GM21526 (cell line): ENCODE data around the gene FBXW5.

Experiments used
- ATAC-seq: cut with Tn5 transposase; IDR thresholded peaks from one replicate; pipeline ENCODE4 v1.9.1; 2021; ENCODE audit warnings: moderate library complexity; ENCODE audit not compliant: unreplicated experiment, low FRiP score

The FBXW5 gene

DNA sequence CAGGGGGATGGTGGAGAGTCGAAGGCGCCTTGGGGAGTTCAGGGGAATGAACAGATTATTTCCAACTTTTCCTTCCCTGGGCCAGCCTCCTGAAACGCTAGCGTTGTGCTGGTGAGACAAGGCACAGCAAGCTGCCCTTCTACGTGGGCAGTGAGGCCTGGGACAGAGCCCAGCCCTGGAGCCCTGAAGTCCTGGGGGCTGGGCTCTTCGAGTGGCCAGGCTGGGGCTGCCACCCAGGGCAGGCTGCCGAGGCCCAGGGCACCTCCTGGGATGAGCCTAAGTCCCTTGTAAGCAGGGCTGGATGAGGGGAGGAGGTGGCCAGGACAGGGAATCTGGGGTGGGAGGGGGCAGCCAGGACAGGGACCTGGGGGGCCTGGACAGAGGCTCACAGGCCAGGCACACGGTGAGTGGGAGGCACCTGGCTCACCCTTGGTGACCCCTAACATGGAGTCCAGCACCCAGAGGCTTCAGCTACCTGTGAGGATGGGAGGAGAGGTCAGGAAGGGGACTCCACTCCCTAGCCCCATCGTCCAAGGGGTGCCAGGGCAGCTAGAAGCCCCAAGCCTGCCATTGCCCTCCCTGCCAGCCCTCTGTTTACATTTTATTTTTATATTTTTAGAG, 6.2 kb upstream of the FBXW5 start:
- ATAC-seq, result no peak

DNA sequence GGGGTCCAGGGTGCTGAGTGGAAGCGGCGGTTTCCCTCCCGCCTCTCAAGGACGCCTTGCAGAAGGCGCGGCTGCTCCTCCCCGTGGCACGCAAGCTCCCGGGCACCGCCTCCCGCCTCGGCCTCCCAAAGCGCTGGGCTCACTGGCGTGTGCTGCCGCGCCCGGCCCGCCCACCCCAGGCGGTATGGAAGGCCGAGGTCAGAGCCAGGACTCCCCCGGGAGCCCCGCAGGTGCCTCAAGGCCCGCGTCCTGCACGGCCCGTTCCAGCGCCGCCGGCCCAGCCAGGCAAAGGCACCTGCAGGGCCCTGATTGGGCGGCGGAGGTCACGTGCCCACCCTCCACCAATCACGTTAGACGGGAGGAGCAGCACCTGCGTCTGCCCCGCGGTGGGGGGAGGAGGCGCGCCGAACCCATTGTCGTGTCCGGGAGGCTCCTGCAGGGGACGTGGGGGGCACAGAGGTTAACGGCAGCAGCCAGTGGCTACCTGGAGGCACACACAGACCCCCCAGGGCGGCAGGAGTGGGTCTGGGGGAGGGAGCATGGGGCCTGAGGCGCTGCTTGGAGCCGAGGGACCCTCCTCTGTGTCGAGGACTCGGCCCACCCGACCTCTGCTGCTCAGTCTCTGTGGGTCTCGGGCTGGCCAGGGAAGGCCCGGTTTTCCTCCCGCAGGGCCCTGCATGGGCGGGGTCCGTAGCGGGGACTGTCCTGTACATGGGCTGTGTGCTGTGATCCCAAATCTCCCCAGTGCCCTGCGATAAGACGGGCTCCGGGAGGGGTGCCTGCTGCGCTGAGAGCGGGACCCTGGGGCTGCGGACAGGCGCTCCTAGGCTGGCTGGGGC, 5.5 kb upstream of the FBXW5 start:
- peak; percentile 75 for ATAC-seq

DNA sequence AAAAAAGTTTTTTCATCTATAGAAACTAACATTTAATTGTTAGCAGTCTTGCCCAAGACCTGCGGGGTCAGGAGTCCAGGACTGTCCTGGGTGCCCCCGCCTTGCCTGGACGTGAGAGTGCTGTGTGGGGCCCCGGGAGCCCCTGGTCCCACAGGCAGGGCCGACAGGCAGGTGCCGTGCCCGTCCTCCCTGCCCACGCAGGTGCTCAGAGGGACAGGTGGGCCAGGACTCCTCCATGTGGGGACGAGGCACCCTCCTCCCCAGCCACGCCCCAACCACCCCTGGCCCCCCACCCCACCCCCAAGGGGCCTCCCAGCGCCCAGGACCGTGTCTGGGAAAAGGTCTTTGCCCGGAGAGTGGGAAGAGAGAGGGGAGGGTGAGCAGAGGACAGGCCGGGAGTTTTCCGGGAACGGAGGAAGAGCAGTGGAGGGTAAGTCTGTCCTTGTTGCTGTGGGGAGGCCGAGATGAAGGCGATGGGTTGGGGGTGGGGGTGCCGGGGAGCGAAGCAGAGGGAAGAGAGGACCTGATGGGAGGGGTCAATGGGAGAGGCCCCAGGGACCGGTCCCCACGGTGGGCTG, 4.8 kb upstream of the FBXW5 start:
- ATAC-seq, result no peak

- no peak for ATAC-seq
Observed at GRCh38 chr9:136947955-136948510, 3.5 kb upstream of the FBXW5 start.

GRCh38 chr9:136947028-136947891, 2.7 kb upstream of the FBXW5 start:
- ATAC-seq, result no peak

GRCh38 chr9:136946228-136947027, 1.9 kb upstream of the FBXW5 start:
- no peak for ATAC-seq

GRCh38 chr9:136945333-136946227, 1.0 kb upstream of the FBXW5 start:
- no peak for ATAC-seq

GRCh38 chr9:136944212-136944518, 373 bp downstream of the FBXW5 start:
- ATAC-seq, result peak; percentile 21

DNA sequence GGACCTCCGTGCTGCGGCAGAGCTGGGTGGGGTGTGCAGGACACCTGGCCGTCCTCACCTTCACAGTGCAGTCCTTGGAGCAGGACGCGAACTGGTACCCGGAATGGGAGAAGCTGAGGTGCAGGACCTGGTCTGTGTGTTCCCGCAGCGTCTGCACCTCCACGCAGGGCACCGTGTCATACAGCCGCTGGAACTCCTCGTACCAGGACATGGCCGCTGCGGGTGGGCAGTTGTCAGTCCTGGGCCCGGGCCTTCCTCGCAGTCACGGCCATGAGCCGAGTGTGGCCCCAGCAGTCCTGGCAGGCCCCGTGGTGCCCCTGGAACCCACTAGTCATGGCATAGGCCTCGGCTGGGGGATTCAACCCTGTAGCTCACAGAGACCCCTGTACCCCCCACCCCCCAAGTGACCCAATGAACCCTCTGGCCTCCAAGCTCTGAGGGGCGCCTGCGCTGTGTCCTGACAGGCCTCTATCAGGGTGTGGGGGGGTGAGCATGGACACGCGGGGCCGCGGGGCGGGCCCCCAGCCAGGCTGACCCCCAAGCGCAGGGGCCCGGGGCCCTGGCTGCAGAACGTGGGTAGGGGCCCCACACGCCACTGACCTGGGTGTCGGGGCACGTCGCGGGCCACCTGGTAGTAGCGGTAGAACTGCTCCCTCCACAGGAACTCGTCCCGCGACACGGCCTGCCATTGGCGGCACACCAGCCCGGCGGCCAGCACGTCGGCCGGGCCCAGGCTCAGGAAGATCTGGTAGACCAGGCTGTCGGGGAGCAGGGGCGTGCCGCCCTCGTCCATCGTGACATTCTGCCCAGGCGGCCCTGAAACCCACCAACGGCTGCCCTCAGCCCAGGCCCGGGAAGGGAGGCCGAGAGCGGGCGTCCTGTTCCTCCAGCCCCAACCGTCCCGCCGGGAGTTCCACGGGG, 987 bp downstream of the FBXW5 start:
- no peak for ATAC-seq

GRCh38 chr9:136942881-136943230, 1.7 kb downstream of the FBXW5 start:
- ATAC-seq, result no peak

GRCh38 chr9:136942112-136942880, 2.2 kb downstream of the FBXW5 start:
- ATAC-seq, result no peak

- ATAC-seq, result no peak
Observed at GRCh38 chr9:136941231-136942111, 3.1 kb downstream of the FBXW5 start.

GRCh38 chr9:136940526-136941230, 3.9 kb downstream of the FBXW5 start:
- no peak for ATAC-seq

DNA sequence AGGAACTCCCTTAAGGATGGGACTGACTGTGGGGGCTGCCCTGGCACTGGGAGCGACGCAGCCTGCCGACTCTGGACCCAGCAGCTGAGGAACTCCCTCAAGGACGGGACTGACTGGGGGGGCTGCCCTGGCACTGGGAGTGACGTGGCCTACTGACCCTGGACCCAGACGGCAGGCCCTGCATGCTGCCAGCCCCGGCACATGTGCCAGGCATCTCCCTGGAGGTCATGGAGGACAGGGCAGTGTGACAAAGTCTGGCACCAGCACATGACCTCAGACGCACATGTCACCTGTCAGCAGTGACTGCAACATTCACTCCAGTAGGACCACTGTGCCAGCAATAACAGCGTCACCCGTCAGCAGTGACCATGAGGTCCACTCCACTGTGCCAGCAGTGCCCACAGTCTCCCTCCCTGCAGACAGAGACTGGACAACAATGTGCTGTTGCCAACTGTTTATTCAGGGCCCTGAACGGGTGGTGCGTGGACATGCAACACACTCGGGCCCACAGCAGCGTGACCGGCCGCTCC, 4.5 kb downstream of the FBXW5 start:
- ATAC-seq, result no peak

GRCh38 chr9:136939431-136939995, 5.0 kb downstream of the FBXW5 start:
- no peak for ATAC-seq
